ENCODE data around the gene FBXW7.
"Not testable (repeated sequence)": the region's sequence is repeated elsewhere in the genome, so short reads cannot be mapped to it uniquely, and the experiment has no call there.

FBXW7 gene

DNA sequence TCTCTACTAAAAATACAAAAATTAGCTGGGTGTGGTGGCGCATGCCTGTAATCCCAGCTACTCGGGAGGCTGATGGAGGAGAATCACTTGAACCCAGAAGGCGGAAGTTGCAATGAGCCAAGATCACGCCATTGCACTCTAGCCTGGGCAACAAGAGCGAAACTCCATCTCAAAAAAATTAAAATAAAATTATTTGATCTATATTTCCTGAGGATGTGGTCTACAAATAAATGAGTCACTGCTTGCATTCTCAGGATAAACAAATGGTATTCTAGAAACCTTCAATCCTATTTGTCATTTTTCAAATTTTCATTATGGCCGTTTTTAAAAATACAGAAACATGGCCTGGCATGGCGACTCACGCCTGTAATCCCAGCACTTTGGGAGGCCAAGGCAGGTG lies 8.6 kb upstream of the FBXW7 start:
- not testable (repeated sequence) for DNase-seq (ENCODE audit: low spot score)

GRCh38 chr4:152540941-152541340 lies 5.0 kb upstream of the FBXW7 start:
- DNase-seq (ENCODE audit: low spot score): no peak

- DNase-seq (ENCODE audit: low spot score): peak; percentile 25
Measured at GRCh38 chr4:152540293-152540674, 4.4 kb upstream of the FBXW7 start.

GRCh38 chr4:152539556-152540292 lies 3.8 kb upstream of the FBXW7 start:
- DNase-seq (ENCODE audit: low spot score): no peak

DNA sequence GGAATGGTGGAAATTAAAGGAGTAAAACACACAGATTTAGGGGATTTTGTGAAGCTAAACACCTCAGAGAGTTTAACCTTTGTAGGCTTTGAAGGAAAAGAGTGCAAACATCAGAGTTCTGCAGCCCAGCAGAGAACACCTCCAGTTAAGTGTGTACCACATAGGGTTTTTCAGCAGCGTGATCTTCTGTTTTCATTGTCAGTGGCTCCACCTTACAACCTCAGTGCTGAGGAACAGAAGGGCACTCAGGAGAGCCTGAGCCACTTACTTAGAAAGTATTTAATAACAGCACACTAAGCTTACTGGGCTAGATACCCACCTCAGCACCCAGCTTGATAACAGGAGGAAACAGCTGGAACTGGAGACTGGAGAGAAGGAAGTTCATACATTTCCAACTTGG lies 2.0 kb upstream of the FBXW7 start:
- no peak for DNase-seq (ENCODE audit: low spot score)

GRCh38 chr4:152536545-152537182 lies 772 bp upstream of the FBXW7 start:
- DNase-seq (ENCODE audit: low spot score): peak; percentile 47

DNA sequence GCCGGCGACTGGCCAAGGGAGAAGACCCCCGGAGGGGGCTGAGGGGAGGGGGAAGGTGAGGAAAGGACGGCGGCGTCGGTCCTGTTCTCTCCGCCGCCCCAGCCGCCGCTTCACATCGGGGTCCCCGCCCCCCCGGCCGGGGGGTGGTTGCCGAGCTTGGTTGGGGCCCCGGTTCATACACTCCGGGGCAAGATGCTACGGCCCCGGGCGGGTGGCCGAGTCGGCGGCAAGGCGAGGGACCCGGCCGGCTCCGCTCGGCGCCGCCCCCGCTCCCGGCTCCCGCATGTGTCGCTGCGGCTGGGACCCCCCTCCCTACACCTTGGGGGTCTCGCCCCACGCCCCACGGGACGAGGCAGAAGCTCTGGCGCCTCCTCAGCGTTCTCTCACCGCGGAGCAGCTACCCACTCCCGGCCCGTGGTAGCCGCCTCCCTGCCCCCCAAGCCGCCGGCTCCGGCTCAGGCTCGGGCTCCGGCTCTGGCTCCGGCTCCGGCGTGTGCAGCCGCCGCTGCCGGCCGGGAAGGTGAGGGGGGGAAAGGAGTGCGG lies 461 bp downstream of the FBXW7 start:
- DNase-seq (ENCODE audit: low spot score): peak; percentile 51

GRCh38 chr4:152534541-152535359 lies 1.1 kb downstream of the FBXW7 start:
- DNase-seq (ENCODE audit: low spot score): peak; percentile 71

DNA sequence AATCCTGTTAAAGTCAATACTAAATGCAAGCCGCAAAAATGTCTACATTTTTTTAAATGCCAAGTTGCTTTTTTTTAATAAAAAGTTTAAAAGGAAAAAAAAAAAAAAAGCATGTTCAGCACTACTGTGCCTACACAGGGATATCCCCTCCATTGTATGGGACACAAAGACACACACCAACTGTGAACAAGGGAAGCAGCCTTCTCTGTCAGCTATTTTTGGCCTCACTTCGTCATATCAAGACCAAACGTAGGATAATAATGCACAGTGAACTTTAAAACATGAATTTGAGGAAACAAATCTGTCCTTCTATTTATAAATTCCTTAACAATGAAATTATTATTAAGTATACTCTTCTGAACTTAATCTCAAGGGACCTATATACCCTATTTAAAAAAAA lies 4.4 kb downstream of the FBXW7 start:
- DNase-seq (ENCODE audit: low spot score): no peak

DNA sequence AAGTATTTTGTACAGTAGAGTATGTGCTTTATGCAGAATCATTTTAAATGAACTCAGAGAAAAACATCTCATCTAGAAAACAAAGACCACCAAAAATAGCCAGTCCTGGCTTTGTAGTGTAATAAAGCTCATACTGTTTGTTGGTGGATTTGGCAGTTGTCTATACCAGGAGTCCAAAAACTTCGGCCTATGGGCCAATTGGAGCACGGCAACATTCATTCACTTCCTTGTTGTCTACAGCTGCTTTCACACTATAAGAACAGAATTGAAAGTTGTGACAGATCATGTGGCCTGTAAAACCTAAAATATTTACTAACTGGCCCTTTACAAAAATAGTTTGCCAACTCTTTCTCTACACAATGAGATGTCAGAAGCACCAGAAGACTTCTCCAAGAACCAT lies 5.3 kb downstream of the FBXW7 start:
- DNase-seq (ENCODE audit: low spot score): no peak

DNA sequence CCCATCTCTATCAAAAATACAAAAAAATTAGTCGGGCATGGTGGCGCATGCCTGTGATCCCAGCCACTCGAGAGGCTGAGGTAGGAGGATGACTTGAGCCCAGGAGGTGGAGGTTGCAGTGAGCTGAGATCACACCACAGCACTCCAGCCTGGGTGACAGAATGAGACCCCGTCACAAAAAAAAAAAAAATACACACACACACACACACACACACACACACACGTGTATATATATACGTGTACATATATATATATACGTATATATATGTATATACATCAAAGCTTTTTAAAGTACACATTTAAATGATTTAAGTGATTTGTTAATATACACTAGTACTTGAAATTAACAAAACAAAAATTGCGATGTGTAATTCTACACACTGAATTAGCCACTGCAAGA lies 6.0 kb downstream of the FBXW7 start:
- DNase-seq (ENCODE audit: low spot score): no peak

DNA sequence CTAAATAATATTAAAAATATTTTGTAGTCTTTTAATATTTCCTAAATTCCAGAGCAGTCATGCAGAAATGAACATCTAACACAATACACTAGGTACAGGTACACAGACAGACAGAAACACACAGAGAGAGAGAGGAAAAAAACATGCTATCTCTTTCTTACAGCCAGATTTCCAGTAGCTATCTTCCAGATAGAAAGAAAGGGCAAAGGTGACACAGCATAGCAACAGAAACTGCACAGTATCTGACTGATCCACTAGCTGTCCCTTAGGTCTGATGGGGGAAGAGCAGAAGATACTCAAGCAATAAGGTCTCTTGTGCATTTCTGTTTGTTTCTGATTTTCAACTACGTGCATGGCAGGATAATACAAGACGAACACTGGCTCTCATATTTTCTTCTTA lies 7.8 kb downstream of the FBXW7 start:
- DNase-seq (ENCODE audit: low spot score): no peak

DNA sequence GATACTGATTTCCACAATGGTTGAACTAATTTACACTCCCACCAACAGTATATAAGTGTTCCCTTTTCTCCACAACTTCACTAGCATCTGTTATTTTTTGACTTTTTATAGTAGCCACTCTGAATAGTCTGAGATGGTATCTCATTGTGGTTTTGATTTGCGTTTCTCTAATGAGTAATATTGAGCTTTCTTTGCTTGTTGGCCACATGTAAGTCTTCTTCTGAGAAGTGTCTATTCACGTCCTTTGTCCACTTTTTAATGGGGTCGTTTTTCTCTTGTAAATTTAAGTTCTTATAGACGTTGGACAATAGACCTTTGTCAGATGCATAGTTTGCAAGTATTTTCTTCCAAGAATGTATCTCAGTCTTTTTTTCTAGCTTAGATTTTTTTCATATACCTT lies 10.0 kb downstream of the FBXW7 start:
- DNase-seq (ENCODE audit: low spot score): no peak

- DNase-seq (ENCODE audit: low spot score): no peak
Measured at GRCh38 chr4:152524427-152524826, 11.5 kb downstream of the FBXW7 start.

DNA sequence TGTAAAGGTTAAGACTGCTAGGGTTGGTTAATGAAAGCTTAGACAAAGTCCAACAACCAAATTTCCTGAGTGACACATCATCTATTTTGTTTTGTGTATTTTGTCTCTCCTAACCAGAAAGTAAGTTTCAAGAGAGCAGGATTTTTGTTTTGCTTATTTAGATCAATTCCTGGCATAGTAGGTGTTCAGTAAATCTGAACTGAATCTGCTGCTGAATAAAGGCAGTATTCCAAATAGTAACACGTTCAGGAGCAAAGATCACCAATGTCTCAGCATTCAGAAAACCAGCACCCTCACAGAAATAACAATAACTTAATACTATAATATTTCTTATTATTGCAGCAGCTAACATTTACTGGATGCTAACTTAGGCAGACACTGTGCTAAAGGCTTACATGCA lies 12.2 kb downstream of the FBXW7 start:
- DNase-seq (ENCODE audit: low spot score): no peak

- no peak for DNase-seq (ENCODE audit: low spot score)
Measured at GRCh38 chr4:152522754-152523153, 13.1 kb downstream of the FBXW7 start.

DNA sequence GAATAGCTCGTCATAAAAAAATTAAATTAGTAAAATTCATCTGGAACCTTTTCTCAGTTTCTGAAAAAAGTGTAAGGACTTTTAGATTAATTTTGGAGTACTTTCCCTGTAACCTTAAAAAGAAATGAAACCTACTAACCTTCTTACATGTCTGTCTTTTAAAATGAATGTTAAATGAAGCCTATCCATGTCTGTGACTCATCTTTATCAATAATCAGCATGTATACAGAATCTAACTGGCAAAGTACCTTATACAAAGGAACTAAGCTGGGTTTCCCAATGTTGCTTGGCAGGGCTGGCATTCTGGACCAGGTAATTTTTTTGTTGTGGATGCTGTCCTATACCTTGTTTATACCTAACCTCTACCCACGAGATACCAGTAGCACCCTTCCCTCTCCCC lies 13.6 kb downstream of the FBXW7 start:
- no peak for DNase-seq (ENCODE audit: low spot score)

DNA sequence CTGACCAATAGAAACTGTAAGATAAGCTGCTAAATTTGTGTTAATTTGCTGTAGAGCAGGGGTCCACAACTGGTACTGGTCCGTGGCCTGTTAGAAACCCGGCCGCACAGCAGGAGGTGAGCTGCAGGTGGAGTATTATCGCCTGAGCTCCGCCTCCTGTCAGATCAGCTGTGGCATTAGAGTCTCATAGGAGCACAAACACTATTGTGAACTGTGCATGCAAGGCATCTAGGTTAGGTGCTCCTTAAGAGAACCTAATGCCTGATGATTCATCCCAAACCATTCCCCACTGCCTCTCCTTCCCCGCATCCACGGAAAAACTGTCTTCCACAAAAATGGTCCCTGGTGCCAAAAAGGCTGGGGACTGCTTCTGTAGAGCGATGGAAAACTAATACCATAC lies 19.7 kb downstream of the FBXW7 start:
- no peak for DNase-seq (ENCODE audit: low spot score)

GRCh38 chr4:152515678-152516077 lies 20.2 kb downstream of the FBXW7 start:
- DNase-seq (ENCODE audit: low spot score): no peak

- no peak for DNase-seq (ENCODE audit: low spot score)
Measured at GRCh38 chr4:152514356-152514755, 21.5 kb downstream of the FBXW7 start.

GRCh38 chr4:152513078-152513477 lies 22.8 kb downstream of the FBXW7 start:
- DNase-seq (ENCODE audit: low spot score): no peak

- DNase-seq (ENCODE audit: low spot score): no peak
Measured at GRCh38 chr4:152512483-152512882, 23.4 kb downstream of the FBXW7 start.
